ENCODE data around the gene CEP55.
A peak's percentile ranks its signal among the peaks of the same experiment; 100 is the strongest.

Gene CEP55

DNA sequence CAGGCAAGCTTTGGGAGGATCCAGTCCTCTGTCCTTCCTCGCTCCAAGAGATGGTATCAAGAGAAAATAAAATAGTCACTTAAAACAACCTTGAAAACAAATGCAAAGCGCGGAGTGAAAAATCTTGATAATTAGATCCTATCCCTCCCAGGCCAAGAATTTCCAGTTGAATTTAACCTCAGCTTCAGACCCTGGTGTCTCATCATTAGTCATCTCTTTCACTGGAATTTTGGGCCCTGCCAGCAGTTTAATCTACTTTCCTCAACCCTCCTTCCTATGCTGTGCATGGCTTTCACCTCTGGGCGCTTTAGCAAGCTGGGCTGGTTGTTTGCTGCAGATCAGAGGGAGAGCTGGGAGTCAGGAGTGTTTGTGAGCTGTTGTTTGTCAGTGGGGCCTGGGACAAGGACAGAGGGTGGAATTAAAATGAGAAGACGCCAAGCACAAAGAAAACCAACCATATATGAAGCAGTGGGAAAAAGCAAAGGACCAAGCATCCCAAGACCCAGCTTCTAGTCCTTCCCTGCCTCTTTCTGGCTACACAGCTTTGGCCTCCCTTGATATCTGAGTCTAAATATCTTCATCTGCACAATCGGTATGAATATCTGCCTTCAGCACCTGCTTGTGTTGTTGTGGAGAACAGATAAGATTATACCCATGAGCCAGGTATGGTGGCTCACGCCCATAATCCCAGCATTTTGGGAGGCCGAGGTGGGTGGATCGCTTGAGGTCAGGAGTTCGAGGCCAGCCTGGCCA lies 27.8 kb upstream of the CEP55 start:
- no peak for DNase-seq (ENCODE audit: low read depth in 1 of 2, low spot score in 1 of 2)

GRCh38 chr10:93469454-93469853 lies 27.0 kb upstream of the CEP55 start:
- no peak for DNase-seq (ENCODE audit: low read depth in 1 of 2, low spot score in 1 of 2)

DNA sequence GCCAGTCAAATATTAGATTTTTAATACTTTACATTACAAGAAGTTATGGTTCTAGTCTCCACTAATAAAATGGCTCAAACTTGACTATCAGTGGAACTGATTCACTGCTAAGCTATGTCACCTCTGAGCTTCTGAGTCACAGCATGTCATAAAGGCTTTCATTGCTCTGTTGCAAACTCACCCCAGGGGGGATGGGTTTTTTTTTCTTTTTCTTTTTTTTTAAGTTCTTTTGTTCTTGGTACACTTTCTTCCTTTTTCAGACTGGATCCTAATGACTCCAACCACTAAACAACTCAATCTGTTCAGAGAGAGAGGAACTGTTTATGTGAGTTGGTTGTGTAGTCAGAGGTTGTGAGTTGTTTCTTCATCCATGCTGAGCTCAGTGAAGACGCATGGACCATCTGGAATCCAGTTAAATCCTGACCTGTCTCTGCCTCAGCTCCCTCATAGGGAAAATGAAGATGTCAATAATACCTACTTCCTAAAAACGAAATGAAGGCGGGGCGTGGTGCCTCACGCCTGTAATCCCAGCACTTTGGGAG lies 25.2 kb upstream of the CEP55 start:
- DNase-seq (ENCODE audit: low read depth in 1 of 2, low spot score in 1 of 2): no peak

- DNase-seq (ENCODE audit: low read depth in 1 of 2, low spot score in 1 of 2): no peak
Observed at GRCh38 chr10:93473161-93473560, 23.3 kb upstream of the CEP55 start.

GRCh38 chr10:93473804-93474472 lies 22.5 kb upstream of the CEP55 start:
- no peak for DNase-seq (ENCODE audit: low read depth in 1 of 2, low spot score in 1 of 2)

GRCh38 chr10:93475227-93475626 lies 21.2 kb upstream of the CEP55 start:
- DNase-seq (ENCODE audit: low read depth in 1 of 2, low spot score in 1 of 2): no peak

DNA sequence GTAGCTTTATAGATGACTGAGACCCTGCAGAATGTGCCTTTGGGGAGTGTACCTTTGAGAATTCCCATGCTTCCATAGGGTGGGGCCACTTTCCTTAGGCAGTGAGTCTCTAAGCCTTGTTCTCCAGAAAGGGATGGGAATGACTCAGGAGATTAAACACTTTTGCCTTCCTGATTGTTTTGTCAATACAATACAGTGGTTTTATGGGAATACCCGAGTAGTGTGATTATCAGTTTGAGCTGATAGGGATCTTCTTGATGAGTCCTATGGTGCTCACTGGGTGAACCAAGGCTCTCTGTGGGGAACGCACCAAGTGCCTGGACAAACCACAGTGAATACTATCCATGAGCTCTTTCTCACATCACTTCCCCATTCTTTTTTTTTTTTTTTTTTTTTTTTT lies 20.5 kb upstream of the CEP55 start:
- DNase-seq (ENCODE audit: low read depth in 1 of 2, low spot score in 1 of 2): no peak

GRCh38 chr10:93476756-93477155 lies 19.7 kb upstream of the CEP55 start:
- DNase-seq (ENCODE audit: low read depth in 1 of 2, low spot score in 1 of 2): no peak

DNA sequence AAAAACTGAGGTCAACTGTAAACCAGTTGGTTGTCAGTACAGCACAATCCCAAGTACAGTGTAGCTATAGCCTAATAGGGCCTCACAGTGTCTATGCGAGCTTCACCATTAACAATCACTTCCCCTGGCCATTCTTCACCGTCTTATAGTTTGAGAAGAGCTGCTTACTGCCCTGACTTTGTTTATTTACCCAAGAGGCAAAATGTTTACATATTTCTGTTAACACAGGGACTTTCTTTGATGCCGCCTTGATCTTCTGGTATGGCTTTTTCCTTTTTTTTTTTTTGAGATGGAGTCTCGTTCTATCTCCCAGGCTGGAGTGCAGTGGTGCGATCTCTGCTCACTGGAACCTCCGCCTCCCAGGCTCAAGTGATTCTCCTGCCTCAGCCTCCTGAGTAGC lies 17.5 kb upstream of the CEP55 start:
- DNase-seq (ENCODE audit: low read depth in 1 of 2, low spot score in 1 of 2): no peak

- DNase-seq (ENCODE audit: low read depth in 1 of 2, low spot score in 1 of 2): no peak
Observed at GRCh38 chr10:93481637-93482144, 14.7 kb upstream of the CEP55 start.

- peak in 1 of 2 donors; percentile 53 for DNase-seq (ENCODE audit: low read depth in 1 of 2, low spot score in 1 of 2)
Observed at GRCh38 chr10:93482145-93482834, 14.1 kb upstream of the CEP55 start, which contains the start of gene MYOF. TSS of gene MYOF (minus strand) at chr10:93482334. CDS start at chr10:93482194, 140 bp downstream.

- DNase-seq (ENCODE audit: low read depth in 1 of 2, low spot score in 1 of 2): no peak
Observed at GRCh38 chr10:93485690-93486089, 10.7 kb upstream of the CEP55 start.

- DNase-seq (ENCODE audit: low read depth in 1 of 2, low spot score in 1 of 2): no peak
Observed at GRCh38 chr10:93488956-93489528, 7.4 kb upstream of the CEP55 start.

DNA sequence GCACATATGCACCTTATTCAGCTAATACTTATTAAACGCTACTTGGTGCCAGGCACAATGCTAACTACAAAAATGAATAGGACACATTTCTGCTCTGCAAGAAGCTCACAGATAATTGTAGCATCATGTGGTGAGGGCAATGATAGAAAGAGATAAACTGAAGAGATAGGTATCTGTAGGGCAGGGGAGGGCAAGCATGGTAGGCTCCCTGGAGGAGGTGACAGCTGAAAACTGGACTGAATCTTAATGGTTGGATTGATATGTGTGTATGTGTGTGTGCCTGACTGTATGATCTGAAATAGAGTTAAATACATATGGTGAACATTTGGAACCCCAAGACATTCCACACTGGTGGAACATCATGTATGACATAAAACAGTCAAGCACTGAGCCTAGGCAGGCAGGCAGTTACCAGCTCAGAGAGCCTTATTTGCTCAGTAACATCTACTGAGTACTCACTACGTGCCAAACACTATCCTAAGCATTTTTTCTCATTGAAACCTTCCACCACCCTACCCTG lies 4.8 kb upstream of the CEP55 start:
- DNase-seq (ENCODE audit: low read depth in 1 of 2, low spot score in 1 of 2): no peak

- DNase-seq (ENCODE audit: low read depth in 1 of 2, low spot score in 1 of 2): no peak
Observed at GRCh38 chr10:93493162-93493561, 3.2 kb upstream of the CEP55 start.

DNA sequence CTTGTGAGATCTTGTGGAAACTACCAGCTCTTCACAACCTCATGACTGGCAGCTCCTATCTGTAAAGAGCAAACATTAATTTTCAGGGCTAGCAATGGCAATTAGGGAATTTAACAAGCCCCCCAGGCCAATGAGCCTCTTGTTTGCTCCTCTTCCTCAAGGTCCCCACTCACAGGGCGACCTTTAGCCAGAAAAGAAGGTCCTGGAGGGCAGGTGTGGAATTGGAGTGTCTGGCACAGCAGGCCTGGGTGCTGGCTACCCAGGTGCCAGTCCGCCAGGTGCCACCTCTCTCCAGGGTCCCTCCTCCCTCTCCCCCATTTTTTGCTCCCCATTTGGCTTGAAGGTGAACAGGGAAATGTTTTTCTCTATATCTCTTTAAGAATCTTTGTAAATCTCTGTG lies 1.9 kb upstream of the CEP55 start:
- no peak for DNase-seq (ENCODE audit: low read depth in 1 of 2, low spot score in 1 of 2)

DNA sequence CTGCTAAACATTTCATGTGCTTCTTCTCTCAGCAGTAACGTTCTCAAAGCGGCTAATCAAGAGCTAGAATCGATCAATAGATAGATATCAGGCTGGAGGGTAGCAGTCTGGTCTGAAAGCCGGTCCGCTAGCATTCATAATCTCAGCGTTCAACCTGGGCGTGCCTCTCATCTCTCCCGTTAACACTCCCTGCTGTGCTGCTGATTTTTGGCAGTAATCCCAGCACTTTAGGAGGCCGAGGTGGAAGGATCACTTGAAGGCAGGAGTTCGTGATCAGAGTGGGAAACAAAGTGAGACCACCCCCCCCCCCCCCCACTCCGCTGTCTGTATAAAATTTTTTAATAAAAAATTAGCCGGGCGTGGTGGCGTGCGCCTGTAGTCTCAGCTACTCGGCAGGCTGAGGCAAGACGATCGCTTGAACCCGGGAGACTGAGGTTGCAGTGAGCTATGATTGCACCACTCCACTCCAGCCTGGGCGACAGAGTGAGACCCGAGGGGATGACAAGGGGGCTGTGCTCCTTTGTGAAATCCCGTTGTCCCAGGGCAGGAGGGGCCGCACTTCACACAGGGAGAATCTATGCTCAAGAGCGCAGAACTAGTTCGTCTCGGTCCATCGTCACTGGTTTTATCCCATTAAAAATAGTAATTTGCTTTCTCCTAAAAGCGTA lies 624 bp upstream of the CEP55 start:
- peak; percentile 6 to 18 for DNase-seq (ENCODE audit: low read depth in 1 of 2, low spot score in 1 of 2)

DNA sequence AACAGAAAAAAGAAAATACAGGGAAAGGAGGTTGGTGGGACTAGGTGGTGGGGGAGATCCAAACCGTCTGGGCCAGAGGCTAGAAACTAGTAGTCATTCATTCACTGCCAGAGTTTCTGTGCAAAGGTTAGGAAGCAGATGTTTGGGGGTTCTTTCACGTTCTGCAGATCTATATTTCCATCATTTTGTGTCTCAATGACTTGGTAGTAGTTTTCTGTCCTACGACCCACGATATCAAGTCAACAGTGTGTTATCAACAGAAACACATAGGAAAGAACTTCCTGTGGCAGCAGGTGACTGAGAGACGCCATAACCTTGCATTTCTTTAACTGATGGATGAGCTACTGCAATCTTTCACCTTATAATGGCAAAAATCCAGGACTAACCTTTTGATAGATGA lies 1.8 kb downstream of the CEP55 start:
- DNase-seq (ENCODE audit: low read depth in 1 of 2, low spot score in 1 of 2): no peak

DNA sequence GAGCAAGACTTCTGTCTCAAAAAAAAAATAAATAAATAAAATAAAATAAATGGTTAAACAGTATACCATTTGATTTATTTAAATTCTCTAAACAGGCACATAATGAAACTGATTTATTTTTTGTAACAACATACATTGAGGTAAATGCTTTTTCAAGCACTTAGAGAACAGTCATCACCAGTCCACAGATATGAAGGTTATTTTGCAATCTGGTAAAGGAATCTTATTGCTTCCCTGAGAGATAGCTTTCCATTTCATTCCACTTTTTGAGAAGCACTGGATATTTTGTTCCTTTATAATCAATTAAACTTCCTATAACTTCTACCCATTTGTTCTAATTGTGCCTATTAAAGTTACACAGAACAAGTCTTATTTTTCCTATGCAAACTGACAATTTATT lies 5.2 kb downstream of the CEP55 start:
- no peak for DNase-seq (ENCODE audit: low read depth in 1 of 2, low spot score in 1 of 2)

- no peak for DNase-seq (ENCODE audit: low read depth in 1 of 2, low spot score in 1 of 2)
Observed at GRCh38 chr10:93503075-93503474, 6.7 kb downstream of the CEP55 start.

DNA sequence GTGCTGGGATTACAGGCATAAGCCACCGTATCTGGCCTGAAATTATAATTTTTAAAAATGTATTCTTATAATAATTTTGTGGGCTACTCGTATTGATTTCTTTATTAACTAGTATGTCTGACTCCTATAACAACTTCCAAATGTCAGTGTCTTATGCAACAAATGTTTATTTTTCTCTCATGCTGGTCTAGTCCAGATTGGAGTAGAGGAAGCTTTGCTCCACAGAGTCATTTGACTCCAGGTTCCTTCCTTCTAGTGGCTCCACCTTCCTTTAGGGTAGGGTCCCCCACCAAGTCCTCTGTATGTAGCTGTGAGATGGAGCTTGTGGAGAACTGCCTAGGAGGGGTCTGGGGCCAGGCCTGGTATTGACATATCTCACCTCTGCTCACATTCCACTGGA lies 8.7 kb downstream of the CEP55 start:
- no peak for DNase-seq (ENCODE audit: low read depth in 1 of 2, low spot score in 1 of 2)
